Measurements from ENCODE around the gene EBF3.

The EBF3 gene

DNA sequence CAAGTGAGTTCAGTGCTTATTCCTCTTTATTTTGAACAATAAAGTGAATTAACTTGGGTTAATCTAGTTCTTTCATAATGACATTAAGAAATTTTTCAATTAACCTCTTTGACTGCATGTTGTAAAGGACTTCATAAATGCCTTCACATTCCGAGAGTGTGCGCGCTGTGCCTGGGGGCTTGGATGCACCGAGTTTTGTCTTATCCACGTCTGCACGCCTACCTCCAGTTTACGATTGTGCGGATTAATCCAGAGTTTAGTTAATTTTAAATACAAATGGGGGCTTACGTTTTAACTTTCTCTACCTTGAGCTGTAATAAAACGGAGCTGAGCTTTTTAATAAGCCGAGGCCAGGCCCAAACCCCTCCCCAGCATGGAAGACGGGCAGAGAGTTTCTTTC is 120.4 kb downstream of the EBF3 start:
- H3K4me2 ChIP-seq = no peak overlapping the region
- no peak overlapping the region for H3K27ac ChIP-seq
- H3K4me1 ChIP-seq = no peaks in the 10 kb centered on the region
- H4K20me1 ChIP-seq = no peaks in the 10 kb centered on the region; a peak in 1 of 22 replicates
- no peaks in the 10 kb centered on the region for H3K27me3 ChIP-seq
- H3K9me3 ChIP-seq (replicated peaks in 1 of 11) = no peaks in the 10 kb centered on the region
- TF ChIP-seq Cebpa-rat (IDR thresholded peaks at IDR 0.05) = no peak
- no peak overlapping the region for H3K9ac ChIP-seq
- no peak overlapping the region for H3K4me3 ChIP-seq
- H3K36me3 ChIP-seq = no peaks in the 10 kb centered on the region

DNA sequence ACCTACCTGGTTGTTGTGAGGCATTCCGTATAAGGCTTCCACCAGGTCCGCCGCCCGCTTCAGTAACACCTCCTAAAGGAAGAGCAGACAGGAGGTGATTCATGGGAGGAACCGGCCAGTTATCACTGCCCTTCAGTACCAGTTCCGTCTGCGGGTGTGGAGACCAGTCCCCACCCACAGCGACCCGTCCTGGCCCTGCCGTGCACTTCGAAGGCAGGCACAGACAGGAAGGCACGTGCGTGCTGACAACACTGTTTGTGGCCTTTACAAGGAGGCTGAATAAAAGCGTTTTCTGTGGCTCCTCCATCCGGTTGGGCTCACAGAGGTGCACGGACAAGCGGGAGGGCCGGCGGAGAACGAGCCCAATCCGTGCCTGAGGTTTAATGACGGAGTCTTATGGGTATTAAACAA is 120.9 kb downstream of the EBF3 start:
- Histone ChIP-seq H3K9me3 (replicated peaks in 1 of 11) (no peaks in the 10 kb centered on the region), H3K9ac (no peak overlapping the region), H3K27ac (no peak overlapping the region), H3K4me2 (no peak overlapping the region), H3K4me3 (no peak overlapping the region), H3K27me3 (no peaks in the 10 kb centered on the region), H4K20me1 (no peaks in the 10 kb centered on the region; a peak in 1 of 22 replicates), H3K4me1 (no peaks in the 10 kb centered on the region), H3K36me3 (no peaks in the 10 kb centered on the region; a peak in 1 of 22 replicates)
- TF ChIP-seq Cebpa-rat (IDR thresholded peaks at IDR 0.05) = no peak

DNA sequence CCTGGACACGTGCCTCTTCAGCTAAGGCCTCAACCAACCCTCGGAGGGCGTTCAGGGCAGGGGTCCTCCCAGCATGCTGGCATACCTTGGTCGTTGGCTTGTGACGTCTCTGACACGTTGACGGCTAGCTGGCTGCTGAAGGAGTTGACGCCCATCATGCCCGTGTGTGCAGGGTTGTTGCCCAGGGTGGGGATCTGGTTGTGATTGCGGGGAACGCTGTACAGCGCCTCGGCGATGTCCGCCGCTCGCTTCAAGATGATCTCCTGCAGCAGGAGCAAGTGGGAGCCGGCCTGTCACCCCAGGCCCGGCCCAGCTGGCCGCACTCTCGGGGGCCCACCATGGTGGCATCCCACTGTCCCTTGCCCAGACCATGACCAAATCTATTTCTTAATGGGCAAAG is 122.0 kb downstream of the EBF3 start:
- H3K4me1 ChIP-seq = no peaks in the 10 kb centered on the region
- no peaks in the 10 kb centered on the region for H4K20me1 ChIP-seq
- no peak overlapping the region for H3K9ac ChIP-seq
- no peaks in the 10 kb centered on the region; a peak in 1 of 22 replicates for H3K36me3 ChIP-seq
- no peaks in the 10 kb centered on the region for H3K27me3 ChIP-seq
- no peak for TF ChIP-seq Cebpa-rat (IDR thresholded peaks at IDR 0.05)
- H3K4me2 ChIP-seq = no peak overlapping the region
- no peak overlapping the region for H3K4me3 ChIP-seq
- no peak overlapping the region for H3K27ac ChIP-seq
- H3K9me3 ChIP-seq (replicated peaks in 1 of 11) = no peaks in the 10 kb centered on the region

GRCh38 chr10:129841590-129841989 is 122.5 kb downstream of the EBF3 start:
- Histone ChIP-seq H3K4me2 (no peak overlapping the region), H3K9ac (no peak overlapping the region), H3K9me3 (replicated peaks in 1 of 11) (no peaks in the 10 kb centered on the region), H3K4me1 (no peaks in the 10 kb centered on the region), H3K4me3 (no peak overlapping the region), H3K27ac (no peak overlapping the region), H3K27me3 (no peaks in the 10 kb centered on the region), H3K36me3 (no peaks in the 10 kb centered on the region; a peak in 1 of 22 replicates), H4K20me1 (no peaks in the 10 kb centered on the region)
- TF ChIP-seq Cebpa-rat (IDR thresholded peaks at IDR 0.05) = no peak

GRCh38 chr10:129841071-129841470 is 123.0 kb downstream of the EBF3 start:
- Histone ChIP-seq H3K9ac (no peak overlapping the region), H3K36me3 (no peaks in the 10 kb centered on the region; a peak in 1 of 22 replicates), H3K9me3 (replicated peaks in 1 of 11) (no peaks in the 10 kb centered on the region), H3K4me3 (no peak overlapping the region), H3K4me1 (no peaks in the 10 kb centered on the region), H3K4me2 (no peak overlapping the region), H3K27me3 (no peaks in the 10 kb centered on the region), H3K27ac (no peak overlapping the region), H4K20me1 (no peaks in the 10 kb centered on the region)
- TF ChIP-seq Cebpa-rat (IDR thresholded peaks at IDR 0.05) = no peak

DNA sequence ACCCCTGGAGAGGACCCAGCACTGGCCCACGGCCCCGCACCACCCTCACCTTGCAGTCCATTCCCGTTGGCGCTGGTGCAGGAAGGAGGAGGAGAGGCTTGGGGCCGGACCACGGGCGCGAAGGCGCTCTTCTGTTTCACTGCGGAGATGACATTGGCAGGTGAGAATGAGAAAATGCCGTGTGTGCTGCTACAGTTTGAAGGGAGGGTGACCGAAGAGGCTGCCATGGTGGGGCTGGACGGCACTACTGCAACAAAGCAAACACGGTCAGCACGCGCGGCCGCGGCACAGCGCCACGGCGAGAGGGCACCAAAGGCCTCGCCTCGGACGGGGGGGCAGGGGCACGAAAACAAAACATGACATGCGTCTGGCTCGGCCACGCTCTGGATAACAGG is 123.9 kb downstream of the EBF3 start:
- Histone ChIP-seq H3K9ac (no peak overlapping the region), H3K4me1 (no peaks in the 10 kb centered on the region), H3K4me2 (no peak overlapping the region), H3K9me3 (replicated peaks in 1 of 11) (no peaks in the 10 kb centered on the region), H3K36me3 (no peaks in the 10 kb centered on the region; a peak in 1 of 22 replicates), H3K27ac (no peak overlapping the region), H3K4me3 (no peak overlapping the region), H3K27me3 (no peaks in the 10 kb centered on the region), H4K20me1 (no peaks in the 10 kb centered on the region)
- TF ChIP-seq Cebpa-rat (IDR thresholded peaks at IDR 0.05) = no peak

GRCh38 chr10:129839285-129840195 is 124.5 kb downstream of the EBF3 start:
- Histone ChIP-seq H4K20me1 (no peaks in the 10 kb centered on the region), H3K27me3 (no peaks in the 10 kb centered on the region), H3K27ac (no peak overlapping the region), H3K4me1 (no peaks in the 10 kb centered on the region), H3K4me2 (no peak overlapping the region), H3K9ac (no peak overlapping the region), H3K36me3 (no peaks in the 10 kb centered on the region; a peak in 1 of 22 replicates), H3K9me3 (replicated peaks in 1 of 11) (no peaks in the 10 kb centered on the region), H3K4me3 (no peak overlapping the region)
- TF ChIP-seq Cebpa-rat (IDR thresholded peaks at IDR 0.05) = no peak

- no peak overlapping the region for H3K9ac ChIP-seq
- no peaks in the 10 kb centered on the region for H3K27me3 ChIP-seq
- no peaks in the 10 kb centered on the region for H4K20me1 ChIP-seq
- no peak overlapping the region for H3K4me2 ChIP-seq
- no peaks in the 10 kb centered on the region; a peak in 1 of 22 replicates for H3K36me3 ChIP-seq
- H3K4me3 ChIP-seq = no peak overlapping the region
- no peaks in the 10 kb centered on the region for H3K4me1 ChIP-seq
- H3K27ac ChIP-seq = no peak overlapping the region
- H3K9me3 ChIP-seq (replicated peaks in 1 of 11) = no peaks in the 10 kb centered on the region
- TF ChIP-seq Cebpa-rat (IDR thresholded peaks at IDR 0.05) = no peak
Observed at GRCh38 chr10:129838794-129839193, 125.3 kb downstream of the EBF3 start.

GRCh38 chr10:129837909-129838582 is 126.0 kb downstream of the EBF3 start:
- TF ChIP-seq Cebpa-rat (IDR thresholded peaks at IDR 0.05) = no peak
- Histone ChIP-seq H3K27me3 (no peaks in the 10 kb centered on the region), H3K36me3 (no peaks in the 10 kb centered on the region; a peak in 1 of 22 replicates), H3K4me1 (no peaks in the 10 kb centered on the region), H3K4me3 (no peak overlapping the region), H3K9me3 (replicated peaks in 1 of 11) (no peaks in the 10 kb centered on the region), H3K9ac (no peak overlapping the region), H4K20me1 (no peaks in the 10 kb centered on the region), H3K27ac (no peak overlapping the region), H3K4me2 (no peak overlapping the region)
